Fibroblast of the aortic adventitia (primary cell): ENCODE measurements around the gene KCNQ1OT1. TPM values are rescaled to one million over a fixed set of nuclear protein-coding genes. Genes with fewer than 3 reads are reported as not detected.

Experiments
- DNase-seq: peaks from one replicate; pipeline ENCODE4 v3.0.0-alpha.2; 2010; ENCODE audit warnings: low read depth
- H3K4me3 ChIP-seq: 2 replicates; pipeline ENCODE4 v1.5.1; 2011; ENCODE audit warnings: low read depth, mild to moderate bottlenecking, control low read depth, low read length, moderate library complexity
- CTCF ChIP-seq: IDR thresholded peaks from 2 replicates; pipeline ENCODE4 v1.5.1; 2011; ENCODE audit warnings: mild to moderate bottlenecking, low read length, control low read depth, inconsistent platforms; ENCODE audit not compliant: insufficient read depth
- total RNA-seq: library from RNA; depleted of rRNA; stranded (reverse); fragments of >200 nt; gene quantifications from 2 replicates; pipeline ENCODE4 v1.2.3, GENCODE V29; 2012; ENCODE audit warnings: low replicate concordance

KCNQ1OT1 gene
- total RNA-seq, 1 donor = 5.5 TPM

GRCh38 chr11:2731130-2732125, 31.6 kb upstream of the KCNQ1OT1 start:
- DNase-seq = no peak
- TF ChIP-seq CTCF = no peak
- no peak overlapping the region for H3K4me3 ChIP-seq

GRCh38 chr11:2730272-2731129, 30.7 kb upstream of the KCNQ1OT1 start:
- TF ChIP-seq CTCF = no peak
- no peak overlapping the region for H3K4me3 ChIP-seq
- DNase-seq = no peak

GRCh38 chr11:2729841-2730240, 30.0 kb upstream of the KCNQ1OT1 start:
- TF ChIP-seq CTCF = no peak
- no peak overlapping the region for H3K4me3 ChIP-seq
- DNase-seq = no peak

GRCh38 chr11:2728663-2729332, 29.0 kb upstream of the KCNQ1OT1 start:
- DNase-seq = no peak
- no peak overlapping the region for H3K4me3 ChIP-seq
- TF ChIP-seq CTCF = no peak

- H3K4me3 ChIP-seq = no peak overlapping the region
- TF ChIP-seq CTCF = no peak
- DNase-seq = no peak
Observed at GRCh38 chr11:2728128-2728662, 28.4 kb upstream of the KCNQ1OT1 start.

GRCh38 chr11:2726964-2727363, 27.2 kb upstream of the KCNQ1OT1 start:
- H3K4me3 ChIP-seq = no peak overlapping the region
- TF ChIP-seq CTCF = no peak
- DNase-seq = peak; percentile 34
